Sigmoid colon (tissue), 4 donors: ENCODE measurements around the gene KANTR.

Experiments used
- EP300 ChIP-seq, 4 donors: sonication (generic); formaldehyde crosslinking; IDR thresholded peaks; one replicate each; pipeline ENCODE4 v1.6.1; 2017; ENCODE audit warnings: antibody characterized with exemption in 4 of 4
- POLR2A ChIP-seq, 2 donors: fragments of 450-650 bp; IDR thresholded peaks; one replicate each; pipeline ENCODE4 v1.6.1; 2016; ENCODE audit warnings: antibody characterized with exemption in 2 of 2, mild to moderate bottlenecking in 2 of 2, moderate library complexity in 2 of 2
- POLR2AphosphoS5 ChIP-seq, 4 donors: sonication (generic); formaldehyde crosslinking; IDR thresholded peaks; one replicate each; pipeline ENCODE4 v1.6.1; 2017; ENCODE audit warnings: antibody characterized with exemption in 4 of 4
- TF ChIP-seq, protein P1 (sequence below), 4 experiments: fragments of 450-650 bp in 3 of 4; fragments of 200-600 bp in 1 of 4; IDR thresholded peaks; one replicate each; pipeline ENCODE4 v1.5.1; 2016 to 2019; ENCODE audit warnings: antibody characterized with exemption in 4 of 4, mild to moderate bottlenecking in 3 of 4, moderate library complexity in 2 of 4

DNA sequence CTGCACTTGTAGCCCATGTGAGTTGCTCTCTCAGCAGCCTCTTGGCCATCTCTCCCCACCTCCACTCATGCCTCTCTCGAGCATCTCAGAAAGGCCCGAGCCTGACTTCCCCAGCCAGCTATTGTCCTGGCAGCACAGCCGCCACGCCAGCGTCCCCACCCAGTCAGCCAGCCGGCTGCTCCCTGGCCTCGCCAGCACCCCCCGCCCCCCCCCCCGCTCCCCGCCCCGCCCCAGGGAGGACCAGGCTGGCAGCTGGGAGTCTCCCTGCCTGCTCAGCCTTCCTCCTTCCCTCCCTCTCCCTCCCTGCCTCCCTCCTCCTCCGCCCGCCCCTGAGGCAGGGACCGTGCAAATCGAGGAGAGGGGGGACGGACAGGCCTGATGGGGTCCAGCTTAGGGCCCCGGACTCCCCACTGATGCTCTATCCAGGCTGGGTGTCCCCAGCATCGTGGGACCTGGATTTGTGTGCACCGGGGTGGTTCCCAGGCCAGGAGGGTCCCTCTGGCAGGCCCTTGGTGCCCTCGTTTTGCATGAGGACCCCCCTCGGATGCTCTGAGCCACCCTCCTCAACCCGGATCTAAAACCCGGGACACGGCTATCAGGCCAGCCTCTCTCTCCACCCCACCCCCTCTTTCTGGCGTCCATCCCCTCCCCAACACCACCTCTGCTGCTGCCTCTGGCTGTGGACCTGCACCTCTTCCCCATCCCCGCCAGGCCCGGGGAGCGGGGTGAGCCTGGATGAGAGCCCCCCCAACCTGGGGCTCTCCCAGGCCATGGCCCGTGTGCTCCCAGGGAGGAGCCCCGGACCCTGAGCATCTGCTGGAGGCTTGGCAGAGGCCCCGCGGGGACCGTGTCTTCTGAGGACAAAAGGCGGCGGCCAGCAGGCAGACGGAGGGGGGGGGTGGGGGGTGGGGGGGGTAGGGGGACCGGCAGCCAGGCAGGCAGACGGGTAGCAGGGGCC, 45.5 kb upstream of the KANTR start, which contains the start of gene GPR173:
- TF ChIP-seq POLR2A (IDR thresholded peaks at IDR 0.05) (no peak), EP300 (IDR thresholded peaks at IDR 0.05) (no peak), POLR2AphosphoS5 (IDR thresholded peaks at IDR 0.05) (no peak)
- TF ChIP-seq, protein P1, sequence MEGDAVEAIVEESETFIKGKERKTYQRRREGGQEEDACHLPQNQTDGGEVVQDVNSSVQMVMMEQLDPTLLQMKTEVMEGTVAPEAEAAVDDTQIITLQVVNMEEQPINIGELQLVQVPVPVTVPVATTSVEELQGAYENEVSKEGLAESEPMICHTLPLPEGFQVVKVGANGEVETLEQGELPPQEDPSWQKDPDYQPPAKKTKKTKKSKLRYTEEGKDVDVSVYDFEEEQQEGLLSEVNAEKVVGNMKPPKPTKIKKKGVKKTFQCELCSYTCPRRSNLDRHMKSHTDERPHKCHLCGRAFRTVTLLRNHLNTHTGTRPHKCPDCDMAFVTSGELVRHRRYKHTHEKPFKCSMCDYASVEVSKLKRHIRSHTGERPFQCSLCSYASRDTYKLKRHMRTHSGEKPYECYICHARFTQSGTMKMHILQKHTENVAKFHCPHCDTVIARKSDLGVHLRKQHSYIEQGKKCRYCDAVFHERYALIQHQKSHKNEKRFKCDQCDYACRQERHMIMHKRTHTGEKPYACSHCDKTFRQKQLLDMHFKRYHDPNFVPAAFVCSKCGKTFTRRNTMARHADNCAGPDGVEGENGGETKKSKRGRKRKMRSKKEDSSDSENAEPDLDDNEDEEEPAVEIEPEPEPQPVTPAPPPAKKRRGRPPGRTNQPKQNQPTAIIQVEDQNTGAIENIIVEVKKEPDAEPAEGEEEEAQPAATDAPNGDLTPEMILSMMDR (IDR thresholded peaks at IDR 0.05) = no peak
